K562 (cell line): Measurements from ENCODE around the gene HDAC5. TPM values are rescaled to one million over a fixed set of nuclear protein-coding genes. Genes with fewer than 3 reads are reported as not detected.

ENCODE experiments used
- BDP1 ChIP-seq: IDR thresholded peaks from 3 replicates; pipeline ENCODE4 v1.6.1; 2011; ENCODE audit not compliant: insufficient read length, insufficient read depth
- CHD2 ChIP-seq: IDR thresholded peaks from 2 replicates; pipeline ENCODE4 v1.6.1; 2011; ENCODE audit warnings: low read depth, low read length
- FOXP4 ChIP-seq: sonication (generic); formaldehyde crosslinking; IDR thresholded peaks from 2 replicates; pipeline ENCODE4 v1.8.0; 2022; ENCODE audit warnings: mild to moderate bottlenecking, missing genetic modification reagents, borderline replicate concordance
- HNRNPLL ChIP-seq: fragments of 200-400 bp; formaldehyde crosslinking; IDR thresholded peaks from 2 replicates; pipeline ENCODE4 v1.6.1; 2017; ENCODE audit warnings: low read length, low read depth, mild to moderate bottlenecking; ENCODE audit not compliant: poor library complexity, severe bottlenecking
- IRF2 ChIP-seq: sonication (generic); formaldehyde crosslinking; IDR thresholded peaks from 2 replicates; pipeline ENCODE4 v1.8.1; 2022; ENCODE audit warnings: mild to moderate bottlenecking, missing genetic modification reagents
- KHSRP ChIP-seq: fragments of 450-650 bp; IDR thresholded peaks from 2 replicates; pipeline ENCODE4 v1.6.1; 2017
- MEF2D ChIP-seq: conservative IDR thresholded peaks from 2 replicates; pipeline ENCODE4 v1.6.1; 2016; ENCODE audit warnings: low read depth, missing genetic modification characterization, missing compliant biosample characterization
- MXI1 ChIP-seq: IDR thresholded peaks from 2 replicates; pipeline ENCODE4 v1.6.1; 2011; ENCODE audit warnings: low read depth, mild to moderate bottlenecking, improper control_type of control experiment, low read length
- NFYB ChIP-seq: IDR thresholded peaks from 2 replicates; pipeline ENCODE4 v1.6.1; 2011; ENCODE audit warnings: mild to moderate bottlenecking, moderate library complexity; ENCODE audit not compliant: insufficient read length; ENCODE audit errors: extremely low read depth
- SAFB2 ChIP-seq: fragments of 200-400 bp; formaldehyde crosslinking; IDR thresholded peaks from 2 replicates; pipeline ENCODE4 v1.6.1; 2018; ENCODE audit warnings: borderline replicate concordance, low read length, low read depth, moderate library complexity; ENCODE audit not compliant: severe bottlenecking
- SLC30A9 ChIP-seq: fragments of 250-450 bp; sonication (Bioruptor Pico); IDR thresholded peaks from 2 replicates; pipeline ENCODE4 v1.8.0; 2022; ENCODE audit warnings: mild to moderate bottlenecking, moderate library complexity
- SNAPC5 ChIP-seq: fragments of 250-450 bp; sonication (Bioruptor Pico); IDR thresholded peaks from 2 replicates; pipeline ENCODE4 v1.8.0; 2021; ENCODE audit warnings: moderate library complexity, mild to moderate bottlenecking, inconsistent platforms
- TCF3 ChIP-seq: sonication (generic); formaldehyde crosslinking; IDR thresholded peaks from 2 replicates; pipeline ENCODE4 v1.4.0; 2020; ENCODE audit warnings: mild to moderate bottlenecking, missing genetic modification reagents
- U2AF2 ChIP-seq: fragments of 200-400 bp; formaldehyde crosslinking; optimal IDR thresholded peaks from 2 replicates; pipeline ENCODE3; 2017; ENCODE audit warnings: low read depth, mild to moderate bottlenecking, low read length
- ZBTB11 ChIP-seq, 3 experiments: fragments of 200-800 bp in 1 of 3; fragments of 250-450 bp in 1 of 3; fragments of 450-650 bp in 1 of 3; sonication (Bioruptor Pico) in 1 of 3; sonication (Bioruptor generic) in 1 of 3; formaldehyde crosslinking in 1 of 3; IDR thresholded peaks; 2 replicates each; pipeline versions ENCODE4 v1.6.1 to v1.8.0; 2016 to 2022; ENCODE audit warnings: mild to moderate bottlenecking in 2 of 3, missing genetic modification characterization in 2 of 3, missing compliant biosample characterization in 1 of 3, moderate library complexity in 1 of 3
- ZFX ChIP-seq: sonication (generic); formaldehyde crosslinking; IDR thresholded peaks from 2 replicates; pipeline ENCODE4 v1.8.0; 2022; ENCODE audit warnings: mild to moderate bottlenecking, missing genetic modification reagents, moderate library complexity
- ZNF175 ChIP-seq: fragments of 200-800 bp; sonication (Bioruptor generic); IDR thresholded peaks from 2 replicates; pipeline ENCODE4 v1.6.1; 2016; ENCODE audit warnings: low read depth, mild to moderate bottlenecking, missing genetic modification characterization, missing compliant biosample characterization
- ZNF347 ChIP-seq: fragments of 450-650 bp; formaldehyde crosslinking; IDR thresholded peaks from 2 replicates; pipeline ENCODE4 v1.4.0; 2020; ENCODE audit warnings: low read depth, mild to moderate bottlenecking, moderate library complexity
- ZZZ3 ChIP-seq: fragments of 450-650 bp; IDR thresholded peaks from 2 replicates; pipeline ENCODE4 v1.6.1; 2016; ENCODE audit warnings: antibody characterized with exemption, mild to moderate bottlenecking, moderate library complexity
- polyA plus RNA-seq, 8 experiments: library from polyadenylated mRNA; depleted of rRNA in 4 of 8; stranded (reverse) in 5 of 8; unstranded in 3 of 8; fragments of >200 nt; fragmentation: Nextera tagmentation in 2 of 8; fragmentation: Illumina TruSeq in 1 of 8; extraction: Ambion mirVana in 2 of 8; extraction: Trizol in 1 of 8; gene quantifications; 2 replicates each; pipeline versions ENCODE4 v1.2.1 to v1.2.3, GENCODE V29; 2011 to 2014; ENCODE audit warnings: inconsistent platforms in 1 of 8, missing spikeins in 1 of 8
- total RNA-seq, 7 experiments: library from RNA; depleted of rRNA in 6 of 7; stranded (reverse); fragments of >200 nt in 6 of 7; fragmentation: Illumina TruSeq in 2 of 7; extraction: Trizol in 2 of 7; gene quantifications; 2 replicates each; pipeline versions ENCODE4 v1.2.1 to v1.2.3, GENCODE V29; 2011 to 2021; ENCODE audit warnings: low replicate concordance in 1 of 7

The HDAC5 gene
- total and polyA plus RNA-seq, 9 of the 15 experiments (the other 6 are each of a cell fraction or from before 2014, with no cell fraction given) = 0.45 to 26.2 (median 16.4) TPM

- no peak for TF ChIP-seq MEF2D (tag)
- TF ChIP-seq ZZZ3 = no peak
- TF ChIP-seq TCF3 = 0 out of 2 replicates have a peak, but pooled peaks have one; percentile 20
- no peak for TF ChIP-seq MXI1
- TF ChIP-seq CHD2 = no peak
- no peak for TF ChIP-seq U2AF2
- no peak for TF ChIP-seq HNRNPLL
- TF ChIP-seq FOXP4 (CRISPR knock-in tag) = peak; percentile 95
- TF ChIP-seq ZFX (CRISPR knock-in tag) = no peak
- TF ChIP-seq SAFB2 = no peak
- TF ChIP-seq ZNF347 (CRISPR knock-in tag) = no peak
- no peak for TF ChIP-seq SLC30A9 (CRISPR knock-in tag)
- no peak for TF ChIP-seq SNAPC5 (CRISPR knock-in tag)
- no peak for TF ChIP-seq NFYB
- TF ChIP-seq ZNF175 (CRISPR knock-in tag) = no peak
- no peak for TF ChIP-seq KHSRP
- TF ChIP-seq IRF2 = no peak
- no peak for TF ChIP-seq BDP1
- TF ChIP-seq ZBTB11 (CRISPR knock-in tag; IDR thresholded peaks at IDR 0.05) = no peak
These were observed 14.7 kb upstream of the HDAC5 start (continued) for GRCh38 chr17:44137891-44138709.
